KOPT-K1 (cell line): ENCODE results near the gene GYPC.
"Not testable (repeated sequence)": the region's sequence is repeated elsewhere in the genome, so short reads cannot be mapped to it uniquely, and the experiment has no call there.

Experiments used
- H3K27ac ChIP-seq: fragments of 200-600 bp; sonication (generic); 2 replicates; pipeline ENCODE4 v1.5.1; 2016; ENCODE audit warnings: antibody characterized with exemption, mild to moderate bottlenecking, low read depth, low read length; ENCODE audit not compliant: poor library complexity, severe bottlenecking
- H3K36me3 ChIP-seq: fragments of 200-600 bp; sonication (generic); 2 replicates; pipeline ENCODE4 v1.5.1; 2017; ENCODE audit warnings: antibody characterized with exemption, mild to moderate bottlenecking, low read length, moderate library complexity; ENCODE audit not compliant: insufficient read depth
- H3K9me3 ChIP-seq: fragments of 200-600 bp; sonication (generic); 2 replicates; pipeline ENCODE4 v1.5.1; 2017; ENCODE audit warnings: antibody characterized with exemption, low read length, mild to moderate bottlenecking; ENCODE audit not compliant: insufficient read depth, poor library complexity, severe bottlenecking

GYPC gene

DNA sequence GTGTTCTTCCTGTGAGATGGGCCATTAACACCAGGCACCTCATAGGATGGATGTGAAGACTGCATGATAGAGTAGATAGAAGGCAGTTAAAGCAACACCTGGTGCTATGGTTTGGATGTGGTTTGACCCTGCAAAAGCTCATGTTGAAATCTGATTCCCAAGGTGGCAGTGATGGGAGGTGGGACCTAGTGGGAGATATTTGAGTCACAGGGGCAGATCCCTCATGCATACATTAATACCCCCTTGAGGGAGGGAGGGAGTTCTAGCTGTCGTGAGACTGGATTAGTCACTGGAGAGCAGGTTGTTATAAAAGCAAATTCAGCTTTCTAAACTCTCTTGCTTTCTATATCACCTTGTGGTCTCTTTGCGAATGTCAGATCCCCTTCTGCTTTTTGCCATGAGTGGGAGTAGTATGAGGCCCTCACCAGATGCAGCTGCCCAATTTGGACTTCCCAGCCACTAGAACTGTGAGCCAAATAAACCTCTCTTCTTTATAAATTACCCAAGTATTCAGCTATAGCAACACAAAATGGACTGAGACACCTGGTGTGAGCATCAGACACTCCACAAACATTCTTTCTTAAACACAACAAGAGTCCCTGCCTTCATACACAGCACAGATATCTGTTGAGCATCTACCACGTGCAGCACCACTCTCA lies 37.1 kb downstream of the GYPC start:
- H3K36me3 ChIP-seq, result peaks cover 24% of the 10 kb centered on the region; the same call in 1 of the 2 replicates
- H3K27ac ChIP-seq, H3K9me3 ChIP-seq: not testable (repeated sequence)

DNA sequence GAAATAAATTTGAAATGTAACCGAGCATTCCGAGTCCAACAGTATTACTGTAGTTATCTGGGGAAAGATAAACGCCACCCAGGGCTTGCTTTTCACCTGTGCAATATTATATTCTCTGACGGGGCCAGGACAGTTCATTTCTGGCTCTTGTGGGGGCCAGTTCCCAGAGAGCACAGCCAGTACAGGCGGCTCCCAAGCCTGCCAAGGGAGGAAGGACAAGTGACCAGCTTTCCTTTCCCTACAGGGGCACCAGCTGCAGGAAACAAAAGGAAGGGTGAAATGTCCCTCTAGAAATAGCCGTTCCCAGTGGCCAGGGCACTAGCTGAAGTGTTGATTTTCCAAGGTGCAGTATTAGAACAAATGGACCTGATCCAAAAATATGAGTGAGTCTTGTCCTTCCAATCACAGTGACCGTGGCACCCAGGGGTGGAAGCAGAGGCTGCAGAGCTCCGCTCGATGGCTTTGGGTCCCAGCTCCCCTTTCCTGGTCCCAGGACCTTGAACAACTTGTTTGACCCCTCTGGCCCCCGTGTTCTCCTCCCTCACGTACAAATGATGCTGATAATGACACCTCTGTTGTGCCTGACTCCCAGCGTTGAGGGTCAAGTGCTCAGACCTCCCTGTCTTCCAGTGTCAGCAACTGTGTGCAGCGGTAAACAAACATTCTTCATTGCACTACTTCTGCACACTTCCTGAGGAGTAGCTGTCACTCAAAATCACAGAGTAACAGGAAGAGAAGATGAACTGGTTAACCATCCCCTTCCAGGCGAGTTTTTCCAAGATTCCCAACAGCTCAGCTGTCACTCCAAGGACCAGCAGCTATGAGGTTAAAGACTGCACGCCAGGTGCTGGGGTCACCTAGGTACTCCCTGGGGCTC lies 40.9 kb downstream of the GYPC start:
- Histone ChIP-seq H3K9me3 (no peaks in the 10 kb centered on the region), H3K27ac (no peak overlapping the region), H3K36me3 (peaks cover 30% of the 10 kb centered on the region; the same call in 1 of the 2 replicates)

DNA sequence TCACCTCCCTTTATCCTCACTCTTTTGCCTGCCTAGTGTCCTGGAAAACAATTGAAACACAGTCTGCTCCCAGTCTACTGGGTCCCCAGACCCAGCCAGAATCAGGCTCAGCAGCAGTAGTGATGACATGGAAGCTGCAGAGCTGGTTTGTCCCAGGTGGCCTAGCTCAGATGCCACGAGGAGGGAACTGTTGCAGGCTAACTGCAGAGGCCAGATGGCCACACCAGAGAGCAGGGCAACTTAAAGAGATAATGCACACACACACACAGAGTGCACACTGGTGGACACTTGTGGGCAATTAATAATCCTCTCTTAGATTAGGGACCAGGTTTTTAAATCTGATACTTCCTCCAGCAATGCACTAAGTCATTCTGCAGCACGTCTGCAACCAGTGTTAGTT lies 42.4 kb downstream of the GYPC start:
- Histone ChIP-seq H3K36me3 (peaks cover 30% of the 10 kb centered on the region; the same call in 1 of the 2 replicates), H3K9me3 (no peaks in the 10 kb centered on the region), H3K27ac (no peak overlapping the region)

DNA sequence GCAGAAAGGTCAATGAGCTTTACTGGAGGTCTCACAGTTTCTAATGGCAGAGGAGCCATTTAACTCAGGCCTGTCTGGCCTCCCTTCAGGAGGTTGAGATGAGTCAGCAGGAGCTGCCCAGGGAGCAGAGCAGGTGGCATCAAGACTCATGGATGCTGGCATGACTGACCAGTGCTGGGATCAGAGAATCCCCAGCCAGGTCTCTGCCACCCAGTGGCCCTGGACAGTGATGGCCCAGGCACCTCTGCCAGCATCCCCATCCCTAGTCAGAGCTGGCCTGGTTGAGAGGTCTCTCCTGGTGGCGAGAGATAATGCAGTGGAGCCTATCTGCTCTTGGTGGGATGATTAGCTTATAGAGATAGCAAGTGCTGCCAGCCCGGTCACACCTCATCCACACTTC lies 43.1 kb downstream of the GYPC start:
- Histone ChIP-seq H3K9me3 (no peaks in the 10 kb centered on the region), H3K27ac (no peak overlapping the region), H3K36me3 (peaks cover 25% of the 10 kb centered on the region; the same call in 1 of the 2 replicates)

DNA sequence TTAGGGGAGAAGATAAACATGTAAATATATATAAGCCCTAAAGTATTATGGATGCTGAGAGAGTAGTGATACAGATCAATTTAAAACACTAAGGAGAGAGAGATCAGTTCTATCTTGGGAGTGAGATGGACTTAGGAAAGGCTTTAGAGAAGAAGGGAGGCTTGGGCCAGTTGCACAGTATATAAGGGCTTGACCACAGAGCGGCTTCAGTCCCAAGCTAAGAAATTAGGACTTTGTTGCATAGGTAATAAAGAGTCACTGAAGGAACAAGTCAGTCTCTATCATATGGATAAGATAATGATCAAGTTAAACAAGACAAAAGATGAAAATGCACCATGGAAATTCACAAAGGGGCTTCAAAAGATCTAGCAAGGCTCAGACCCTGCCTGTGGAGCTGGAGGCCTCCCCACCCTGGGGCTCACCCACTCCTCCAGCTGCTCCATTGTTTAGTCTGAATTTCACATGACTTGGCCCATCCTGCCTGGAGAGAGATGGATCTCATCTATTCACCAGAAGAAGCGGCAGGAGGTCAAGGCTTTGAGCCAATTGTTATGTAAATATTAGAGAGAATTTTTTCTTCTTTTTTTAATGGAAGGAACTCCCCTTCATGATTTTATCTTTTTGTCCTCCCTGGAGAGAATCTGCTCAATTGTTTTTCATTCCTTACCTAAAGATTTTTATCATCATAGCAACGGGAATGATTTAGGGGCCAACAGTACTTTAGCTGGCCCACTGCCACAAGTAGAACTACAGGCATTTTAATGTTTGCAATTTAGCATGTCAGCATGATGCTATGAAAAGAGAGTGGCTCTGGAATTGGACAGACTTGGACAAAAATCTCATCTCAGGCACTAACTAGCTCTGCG lies 44.0 kb downstream of the GYPC start:
- H3K36me3 ChIP-seq, result peaks cover 22% of the 10 kb centered on the region; the same call in 1 of the 2 replicates
- H3K27ac ChIP-seq, result no peak overlapping the region
- H3K9me3 ChIP-seq, result no peaks in the 10 kb centered on the region

DNA sequence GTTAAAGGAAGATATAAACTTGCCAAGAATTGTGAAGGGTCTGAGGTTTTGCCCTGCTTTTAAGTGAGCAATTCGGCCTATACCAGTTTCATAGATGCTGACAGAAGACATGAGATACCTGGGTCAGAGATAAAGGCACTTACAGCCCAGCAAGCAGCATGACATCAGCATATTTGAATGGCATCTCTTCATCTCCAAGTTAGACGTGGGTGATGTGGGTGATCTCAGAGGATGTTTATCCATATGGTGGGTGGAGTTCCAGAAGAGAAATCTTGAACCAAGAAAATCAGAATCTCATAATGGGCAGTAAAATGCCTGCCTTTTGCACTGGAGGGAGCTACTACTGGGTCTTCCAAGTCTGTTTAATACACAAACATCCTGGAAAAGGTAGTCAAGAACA lies 44.7 kb downstream of the GYPC start:
- Histone ChIP-seq H3K9me3 (no peaks in the 10 kb centered on the region), H3K27ac (no peak overlapping the region), H3K36me3 (peaks cover 22% of the 10 kb centered on the region; the same call in 1 of the 2 replicates)

DNA sequence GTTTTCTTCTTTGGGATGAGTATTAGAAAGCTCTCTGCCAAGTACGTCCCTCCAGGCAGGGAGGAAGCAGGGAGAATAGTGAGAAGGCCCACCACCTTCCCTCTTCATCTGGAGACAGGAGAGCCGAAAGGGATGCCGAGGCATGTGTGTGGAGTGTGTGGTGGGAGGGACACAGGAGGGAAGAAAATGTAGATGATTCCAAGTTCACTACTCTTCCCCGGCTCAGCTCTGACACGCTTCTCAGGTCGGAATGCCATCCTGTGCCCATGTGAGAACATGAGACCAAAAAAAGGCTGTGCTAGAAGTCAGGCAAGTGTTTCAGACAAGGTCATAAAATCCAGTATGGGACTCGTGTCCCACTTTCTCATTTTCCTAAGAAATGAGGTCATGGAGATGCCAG lies 47.4 kb downstream of the GYPC start:
- H3K9me3 ChIP-seq, result no peaks in the 10 kb centered on the region
- no peak overlapping the region for H3K27ac ChIP-seq
- H3K36me3 ChIP-seq, result 0 out of 2 replicates have a peak, but pooled peaks cover 3% of the 10 kb centered on the region

DNA sequence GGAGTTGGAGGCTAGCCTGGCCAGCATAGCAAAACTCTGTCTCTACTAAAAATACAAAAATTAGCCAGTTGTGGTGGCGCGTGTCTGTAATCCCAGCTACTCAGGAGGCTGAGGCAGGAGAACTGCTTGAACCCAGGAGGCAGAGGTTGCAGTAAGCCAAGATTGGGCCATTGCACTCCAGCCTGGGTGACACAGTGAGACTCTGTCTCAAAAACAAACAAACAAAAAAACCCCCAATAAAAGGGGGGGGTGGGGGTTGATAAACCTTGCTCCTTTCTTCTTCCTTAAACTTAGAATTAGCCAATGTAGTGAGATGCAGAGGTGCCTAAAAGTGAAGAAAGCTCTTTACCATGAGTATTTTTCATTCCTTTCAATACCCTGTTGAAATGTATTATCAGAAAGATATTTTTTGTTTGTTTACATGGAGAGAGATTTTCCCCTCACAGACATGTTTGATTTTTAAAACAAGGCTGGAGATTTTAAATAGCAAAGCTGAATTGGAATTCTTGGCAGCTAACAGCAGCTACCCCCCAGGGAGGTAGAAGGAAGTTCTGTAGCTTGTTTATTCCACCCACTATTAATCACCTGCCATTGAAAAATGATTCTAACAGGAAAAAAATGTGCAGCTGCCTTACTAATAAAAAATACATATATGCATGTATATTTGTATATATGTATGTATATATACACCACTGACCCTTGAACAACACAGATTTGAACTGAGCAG lies 48.6 kb downstream of the GYPC start:
- no peaks in the 10 kb centered on the region for H3K9me3 ChIP-seq
- no peak overlapping the region for H3K27ac ChIP-seq

DNA sequence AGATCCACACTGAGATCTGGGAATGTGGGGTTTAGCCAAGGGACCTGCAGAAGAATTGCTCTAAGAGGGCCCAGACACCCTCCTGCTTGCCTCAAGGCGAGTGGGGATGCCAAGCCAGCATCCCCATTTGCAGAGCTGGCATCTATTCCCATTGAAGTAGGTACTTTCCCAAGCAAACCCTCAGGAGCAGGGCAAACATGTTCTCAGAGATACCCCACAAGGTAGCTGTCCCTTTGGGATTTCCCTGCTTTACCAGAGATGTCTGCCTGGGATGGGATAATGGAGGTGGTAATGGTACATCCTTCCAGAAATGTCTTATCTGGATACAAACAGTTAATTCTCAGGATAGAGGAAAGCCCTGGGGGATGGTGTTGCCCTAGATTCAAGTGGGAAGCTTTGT lies 51.2 kb downstream of the GYPC start:
- Histone ChIP-seq H3K36me3 (no peaks in the 10 kb centered on the region), H3K27ac (no peak overlapping the region), H3K9me3 (no peaks in the 10 kb centered on the region)

More for the DNA sequence above, 48.6 kb downstream of the GYPC start:
- no peaks in the 10 kb centered on the region for H3K36me3 ChIP-seq

DNA sequence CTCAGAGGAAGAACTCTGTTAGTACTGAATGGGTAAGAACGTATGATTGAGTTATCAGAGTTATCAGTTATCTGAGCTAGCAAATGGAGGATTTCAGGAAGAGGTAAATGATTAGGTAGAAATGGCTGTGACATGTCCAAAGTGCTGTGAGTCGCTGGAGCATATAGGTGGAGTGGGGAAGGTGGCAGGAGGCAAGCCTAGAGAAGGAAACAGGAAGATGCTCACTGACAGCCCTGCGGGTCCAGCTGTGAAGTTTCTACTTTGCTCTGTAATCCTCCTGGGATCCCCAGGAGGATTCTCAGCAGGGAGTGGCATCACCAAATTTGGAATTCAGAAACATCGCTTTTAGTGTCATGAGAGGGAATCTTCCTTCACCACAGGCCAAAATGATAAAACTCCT lies 52.0 kb downstream of the GYPC start:
- Histone ChIP-seq H3K9me3 (no peaks in the 10 kb centered on the region), H3K36me3 (no peaks in the 10 kb centered on the region), H3K27ac (no peak overlapping the region)

DNA sequence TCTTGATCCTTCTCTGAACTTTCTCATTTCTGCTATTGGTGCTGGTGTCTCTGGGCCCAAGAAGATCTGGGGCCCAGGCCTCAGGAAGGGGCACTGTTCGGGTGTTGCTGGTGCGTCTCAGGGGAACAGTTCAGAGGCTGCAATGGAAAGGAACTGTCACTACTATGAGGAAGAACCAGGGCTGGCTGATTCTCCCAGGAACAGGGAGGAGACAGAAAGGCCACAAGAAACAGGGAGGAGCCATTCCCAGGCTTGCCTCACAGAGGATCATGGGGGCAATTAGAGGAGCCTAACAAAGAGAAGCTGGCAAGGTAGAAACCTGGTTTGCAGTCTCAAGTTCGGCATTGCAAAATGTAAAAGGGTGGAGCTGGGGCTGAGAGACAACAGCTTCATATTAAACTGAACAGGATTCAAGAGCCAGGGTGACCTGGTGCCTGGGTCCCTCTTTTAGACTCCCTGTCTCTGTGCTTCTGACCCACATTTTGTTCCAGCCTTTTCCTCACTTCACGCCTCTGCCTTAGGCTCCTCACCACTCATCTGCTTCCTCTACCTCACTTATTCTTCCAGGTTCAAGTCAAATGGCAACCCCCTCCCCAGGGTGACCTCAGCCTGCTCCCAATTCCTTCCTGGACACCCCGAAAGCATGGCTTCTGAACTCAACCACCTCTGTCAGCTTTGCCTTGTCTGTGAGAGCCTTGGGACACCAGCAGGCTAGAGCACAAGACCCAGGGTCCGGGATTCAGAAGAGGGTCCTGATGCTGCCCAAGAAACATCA lies 58.4 kb downstream of the GYPC start:
- H3K9me3 ChIP-seq, result no peaks in the 10 kb centered on the region
- no peaks in the 10 kb centered on the region for H3K36me3 ChIP-seq
- no peak overlapping the region for H3K27ac ChIP-seq

DNA sequence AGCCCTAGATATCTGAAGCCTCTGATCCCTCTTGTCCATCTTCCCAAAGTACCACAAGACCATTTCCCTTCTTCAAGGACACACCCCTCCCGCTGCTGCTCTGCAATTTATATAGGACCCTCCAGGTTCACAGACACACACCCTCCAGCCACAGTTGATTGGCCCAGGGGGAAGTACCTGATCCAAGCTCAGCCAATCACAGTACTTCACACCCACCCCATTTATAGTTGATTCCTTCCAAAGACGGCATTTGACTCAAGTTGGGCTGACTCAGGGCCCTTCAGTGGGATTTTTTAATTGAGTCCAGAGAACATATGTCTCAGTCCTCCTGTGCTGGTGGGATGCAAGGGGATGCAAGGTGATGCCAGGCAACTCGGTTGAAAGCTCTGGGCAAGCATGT lies 59.2 kb downstream of the GYPC start:
- Histone ChIP-seq H3K9me3 (no peaks in the 10 kb centered on the region), H3K27ac (no peak overlapping the region), H3K36me3 (no peaks in the 10 kb centered on the region)

DNA sequence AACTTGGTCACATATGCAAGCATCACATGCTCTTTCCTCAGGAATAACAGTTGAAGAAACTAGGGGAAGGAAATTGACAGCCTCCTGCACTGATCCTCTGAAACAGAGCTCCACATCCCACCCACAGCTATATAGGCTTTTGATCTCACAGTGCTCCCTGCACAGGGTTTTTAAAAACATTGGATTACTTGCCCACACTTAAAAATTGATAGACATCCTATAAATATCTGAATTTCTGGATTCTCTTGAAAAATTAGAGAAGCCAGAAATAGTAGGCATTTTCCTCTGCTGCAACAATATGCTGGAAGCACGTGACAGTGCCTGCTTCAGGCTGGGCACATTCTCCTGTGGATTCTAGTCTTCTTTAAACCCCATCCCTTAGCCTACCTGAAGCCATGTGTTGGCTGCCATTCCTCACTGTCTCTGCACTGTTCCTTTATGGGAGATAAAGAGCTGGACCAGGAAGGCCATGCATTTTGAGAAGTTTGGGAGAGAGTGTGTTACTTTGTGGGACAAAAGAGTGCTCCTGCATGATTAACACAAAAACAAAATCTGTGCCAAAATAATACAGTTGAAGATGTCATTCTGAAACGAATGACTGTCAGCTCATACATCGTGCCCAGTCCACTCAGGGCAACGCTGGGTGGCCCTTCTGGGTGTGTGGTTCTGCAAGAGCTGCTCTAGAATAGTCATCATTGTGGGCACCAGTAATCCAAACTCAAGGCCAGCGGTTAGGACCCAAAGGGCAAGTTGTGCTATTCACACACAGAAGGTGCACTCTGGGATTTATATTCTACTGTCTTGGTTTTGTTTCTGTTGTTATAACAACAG lies 59.8 kb downstream of the GYPC start:
- no peaks in the 10 kb centered on the region for H3K36me3 ChIP-seq
- H3K27ac ChIP-seq, result no peak overlapping the region
- no peaks in the 10 kb centered on the region for H3K9me3 ChIP-seq
